LNCAP (cell line): Measurements from ENCODE around the gene TIMM44.

Experiments used
- CTCF ChIP-seq: fragments of 450-650 bp; IDR thresholded peaks from 2 replicates; pipeline ENCODE4 v1.5.1; 2017; ENCODE audit warnings: mild to moderate bottlenecking

The TIMM44 gene

GRCh38 chr19:7968008-7968795 lies 24.7 kb upstream of the TIMM44 start:
- no peak for TF ChIP-seq CTCF

- TF ChIP-seq CTCF = no peak
These were observed 22.6 kb upstream of the TIMM44 start for GRCh38 chr19:7965921-7966665.

- no peak for TF ChIP-seq CTCF
These were observed 21.9 kb upstream of the TIMM44 start for GRCh38 chr19:7965259-7965841.

GRCh38 chr19:7963566-7963965 lies 20.1 kb upstream of the TIMM44 start:
- TF ChIP-seq CTCF = no peak

GRCh38 chr19:7962644-7963268 lies 19.3 kb upstream of the TIMM44 start:
- TF ChIP-seq CTCF = no peak

GRCh38 chr19:7961920-7962626 lies 18.6 kb upstream of the TIMM44 start:
- no peak for TF ChIP-seq CTCF

- no peak for TF ChIP-seq CTCF
These were observed 15.7 kb upstream of the TIMM44 start for GRCh38 chr19:7959211-7959610.
